Loucy (cell line): ENCODE measurements around the gene CASP14.

Source experiments
- CTCF ChIP-seq: fragments of 200-600 bp; sonication (generic); conservative IDR thresholded peaks from 2 replicates; pipeline ENCODE4 v1.5.1; 2014; ENCODE audit warnings: mild to moderate bottlenecking, antibody characterized with exemption, low read length
- EZH2phosphoT487 ChIP-seq: fragments of 200-600 bp; IDR thresholded peaks from 2 replicates; pipeline ENCODE4 v1.6.1; 2018; ENCODE audit warnings: antibody characterized with exemption, mild to moderate bottlenecking, moderate library complexity, borderline replicate concordance

GRCh38 chr19:15045506-15045905, 3.8 kb upstream of the CASP14 start:
- no peak for TF ChIP-seq CTCF
- TF ChIP-seq EZH2phosphoT487 = no peak
